ENCODE data around the gene HOXA13.

HOXA13 gene

DNA sequence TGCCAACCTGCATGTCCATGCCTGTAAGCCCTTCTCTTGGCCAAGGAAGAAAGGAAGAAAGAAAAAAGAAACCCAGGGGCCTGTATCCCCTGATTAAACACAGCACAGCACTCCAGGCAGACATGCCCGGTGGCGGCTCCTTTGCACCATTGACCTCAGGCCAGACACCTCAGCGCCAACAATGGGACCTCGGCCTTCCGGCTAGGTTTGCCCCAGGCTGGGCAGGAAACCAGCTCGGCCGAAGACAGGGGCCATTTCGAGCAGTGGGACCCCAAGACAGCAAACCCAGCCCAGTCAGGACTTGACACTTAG lies 28.6 kb downstream of the HOXA13 start:
- DNase-seq (ENCODE audit: low spot score): no peak

DNA sequence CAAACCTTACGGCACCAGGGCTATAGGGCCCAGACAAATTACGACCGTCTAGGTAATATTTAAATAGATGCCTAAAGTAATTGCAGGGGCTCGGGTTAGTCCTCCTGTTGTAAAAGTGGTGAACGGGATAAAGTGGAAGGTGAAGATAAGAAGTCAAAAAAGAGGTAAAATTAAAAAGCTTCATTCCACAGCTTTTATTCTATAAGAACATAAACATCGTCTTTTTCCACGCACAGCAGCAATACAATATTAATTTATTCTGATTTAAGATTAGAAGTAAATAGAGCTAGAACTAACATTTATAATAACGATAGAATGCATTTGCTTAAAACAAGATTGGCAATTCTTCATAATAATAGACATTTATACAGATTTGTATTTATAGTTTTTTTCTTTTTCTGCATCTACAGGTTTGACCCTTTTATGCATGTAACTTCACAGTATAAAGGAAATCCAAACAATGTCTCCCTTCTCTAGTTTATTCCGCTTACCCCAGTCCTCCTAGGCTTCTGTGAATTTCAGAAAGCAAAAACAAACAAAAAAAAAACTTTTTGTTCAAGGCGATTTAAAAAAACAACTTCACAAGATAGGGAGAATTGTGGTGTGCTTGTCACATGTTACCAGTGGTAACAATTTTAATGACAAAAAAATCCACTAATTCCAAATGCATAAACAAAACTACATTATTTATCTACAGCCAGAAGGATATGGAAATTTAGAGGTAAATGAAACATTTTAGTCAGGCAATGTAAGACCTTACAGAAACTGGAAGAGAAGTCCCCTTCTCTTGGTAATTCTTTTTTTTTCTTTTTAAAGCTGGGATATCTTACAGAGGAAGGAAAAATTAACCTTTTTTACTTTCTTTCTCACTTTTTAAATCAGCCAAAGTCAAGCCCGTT lies 29.2 kb downstream of the HOXA13 start:
- DNase-seq (ENCODE audit: low spot score): no peak

DNA sequence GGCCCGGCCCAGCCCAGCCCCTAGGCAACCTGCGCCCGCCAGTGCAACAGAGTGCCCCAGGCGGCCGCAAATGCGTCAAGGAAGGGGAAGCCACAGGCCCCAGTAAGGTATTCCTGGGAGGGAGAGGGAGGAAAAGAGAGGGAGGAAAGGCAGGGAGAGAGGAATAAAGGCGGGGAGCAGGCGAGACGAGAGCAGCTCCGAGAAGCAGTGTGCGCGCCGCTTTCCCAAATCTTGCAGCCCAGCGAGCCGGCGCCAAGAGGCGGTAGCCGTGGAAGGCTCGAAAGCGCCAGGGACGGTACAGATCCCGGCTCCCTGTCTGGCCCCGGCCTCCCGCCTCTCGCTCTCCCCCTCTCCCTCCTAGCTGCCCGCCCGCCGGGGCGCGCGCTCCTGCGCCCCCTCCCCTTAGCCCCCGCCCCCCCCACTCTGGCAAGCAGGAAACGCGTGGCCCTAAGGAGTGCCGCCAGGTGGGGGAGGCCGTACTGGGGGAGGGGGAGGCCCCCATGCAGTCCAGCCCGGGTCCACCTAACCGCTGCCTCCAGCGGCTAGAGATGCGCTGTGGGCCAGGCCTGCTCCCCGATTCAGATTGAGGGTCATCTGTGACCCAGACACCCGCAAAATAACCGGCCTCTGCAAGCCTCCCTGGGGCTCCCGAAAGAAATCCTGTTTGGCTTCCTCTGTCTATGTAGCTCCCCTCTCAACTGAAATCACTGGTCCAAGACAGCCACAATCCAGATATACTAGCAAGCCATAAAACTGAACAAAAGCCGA lies 30.0 kb downstream of the HOXA13 start:
- no peak for DNase-seq (ENCODE audit: low spot score)

DNA sequence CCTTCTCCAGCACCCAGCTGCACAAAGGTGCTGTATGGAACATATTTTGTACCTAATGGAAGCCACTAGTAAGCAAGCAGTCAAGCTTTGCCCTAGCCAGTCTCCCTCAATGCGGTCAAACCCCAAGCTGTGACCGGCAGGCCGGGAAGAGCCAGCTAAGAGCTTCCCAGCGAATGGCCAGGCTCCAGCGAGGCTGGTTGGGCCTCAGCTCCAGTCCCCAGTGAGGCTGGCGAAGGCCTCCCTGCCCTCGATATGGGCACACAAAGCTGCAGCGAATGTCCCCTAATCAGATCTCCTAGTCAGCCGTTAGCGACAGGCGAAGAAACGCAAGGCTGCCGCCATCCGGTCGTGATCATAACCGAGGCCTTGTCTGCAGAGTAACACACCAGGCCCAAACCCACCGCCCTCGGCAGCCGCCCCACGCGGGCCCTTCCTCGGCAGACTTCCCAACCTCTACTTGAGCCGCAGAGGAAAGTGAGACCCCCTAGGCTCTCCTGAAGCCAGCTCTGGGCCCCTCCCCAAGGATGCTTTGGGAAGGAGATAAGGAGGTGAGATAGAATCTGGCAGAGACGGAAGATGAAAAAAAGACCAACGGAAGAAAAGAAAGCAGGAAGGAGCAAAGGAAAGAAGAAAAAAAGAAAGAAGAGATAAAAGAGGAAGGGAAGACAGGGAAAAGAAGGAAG lies 31.5 kb downstream of the HOXA13 start:
- no peak for DNase-seq (ENCODE audit: low spot score)

DNA sequence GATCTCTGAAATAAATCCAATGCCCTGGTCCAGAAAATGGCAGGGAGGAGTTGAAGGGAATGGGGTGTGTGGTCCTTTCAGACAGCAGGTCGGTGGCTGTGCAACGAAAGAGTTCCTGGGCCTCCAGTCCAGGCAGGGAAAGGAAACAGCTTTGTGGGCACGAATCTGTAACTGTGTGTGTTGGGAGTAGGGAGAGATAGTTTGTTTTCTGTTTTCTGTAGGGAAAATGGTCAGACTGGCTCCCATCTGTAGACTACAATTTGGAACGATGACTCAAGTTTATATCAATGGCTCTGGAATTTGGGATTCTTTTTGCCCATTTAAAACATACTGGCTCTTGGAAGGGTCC lies 32.0 kb downstream of the HOXA13 start:
- DNase-seq (ENCODE audit: low spot score): no peak

DNA sequence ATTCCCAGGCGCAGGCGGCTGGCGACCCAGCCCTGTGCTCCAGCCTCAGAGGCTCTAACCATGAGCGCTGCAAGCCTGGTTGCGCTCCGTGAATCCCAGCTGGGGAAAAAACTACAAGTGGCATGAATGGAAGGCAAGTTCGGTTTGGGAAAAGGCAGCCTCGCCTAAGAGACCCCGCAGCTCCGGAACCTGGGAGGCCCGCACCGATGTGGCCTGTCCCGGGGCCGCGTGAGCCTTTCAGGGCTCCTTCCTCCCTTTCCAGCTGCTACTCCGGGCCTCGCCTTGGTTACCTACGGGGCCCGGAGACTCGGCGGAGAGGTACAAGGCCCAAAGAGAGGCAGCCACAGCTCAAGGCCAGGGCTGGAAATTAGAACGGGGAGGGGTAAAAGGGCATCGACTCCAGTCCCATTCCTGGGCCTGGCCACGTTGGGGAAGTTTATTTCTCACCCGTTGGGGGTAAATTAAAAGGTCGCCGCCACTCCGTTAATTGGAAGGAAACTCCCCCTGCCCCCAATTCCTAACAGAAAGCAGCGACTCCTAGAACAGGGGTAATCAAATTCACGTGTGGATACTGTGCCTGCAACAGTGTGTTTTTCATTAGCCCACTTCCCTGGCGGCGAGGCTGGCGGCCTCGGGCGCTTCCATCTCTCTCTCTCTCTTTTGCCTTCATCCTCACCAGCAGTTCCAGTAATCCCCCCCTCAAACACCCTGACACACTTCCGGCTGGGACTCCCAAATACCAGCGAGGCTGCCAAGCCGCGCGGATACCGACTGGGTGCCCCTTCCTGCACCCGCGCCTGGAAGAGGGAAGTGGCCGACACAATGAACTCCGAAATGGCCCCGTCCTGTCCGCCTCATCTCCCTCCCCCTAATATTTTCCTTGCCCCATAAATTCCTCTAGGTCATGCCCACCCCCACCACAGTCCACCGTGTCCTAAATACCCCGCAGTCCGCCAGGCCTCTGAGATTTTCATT lies 33.1 kb downstream of the HOXA13 start:
- DNase-seq (ENCODE audit: low spot score): no peak

DNA sequence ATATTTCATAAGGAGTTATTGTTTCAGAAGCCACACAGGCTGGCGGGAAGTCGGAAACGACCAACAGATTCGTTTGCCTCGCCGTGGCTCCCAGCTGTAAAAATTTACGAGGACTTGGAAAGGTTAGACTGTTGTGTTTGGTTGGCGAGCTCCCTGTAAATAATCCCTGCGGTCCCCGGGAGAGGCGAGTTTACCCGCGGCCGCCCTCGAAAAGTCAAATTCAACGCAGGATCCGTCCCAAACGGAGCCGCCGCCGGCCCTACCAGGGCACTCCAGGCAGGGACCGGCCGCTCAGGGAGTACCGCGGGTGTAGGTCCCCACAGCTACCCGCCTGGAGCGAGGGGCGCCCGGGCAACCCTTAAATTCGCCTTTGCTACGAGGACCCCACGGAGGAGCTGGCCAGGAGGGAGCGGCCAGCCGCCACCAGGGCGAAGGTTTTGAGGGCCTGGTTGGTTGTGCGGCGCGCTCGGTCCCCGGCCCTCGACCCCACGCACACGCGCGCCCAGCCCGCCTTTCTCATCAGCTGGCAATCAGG lies 33.8 kb downstream of the HOXA13 start:
- no peak for DNase-seq (ENCODE audit: low spot score)

DNA sequence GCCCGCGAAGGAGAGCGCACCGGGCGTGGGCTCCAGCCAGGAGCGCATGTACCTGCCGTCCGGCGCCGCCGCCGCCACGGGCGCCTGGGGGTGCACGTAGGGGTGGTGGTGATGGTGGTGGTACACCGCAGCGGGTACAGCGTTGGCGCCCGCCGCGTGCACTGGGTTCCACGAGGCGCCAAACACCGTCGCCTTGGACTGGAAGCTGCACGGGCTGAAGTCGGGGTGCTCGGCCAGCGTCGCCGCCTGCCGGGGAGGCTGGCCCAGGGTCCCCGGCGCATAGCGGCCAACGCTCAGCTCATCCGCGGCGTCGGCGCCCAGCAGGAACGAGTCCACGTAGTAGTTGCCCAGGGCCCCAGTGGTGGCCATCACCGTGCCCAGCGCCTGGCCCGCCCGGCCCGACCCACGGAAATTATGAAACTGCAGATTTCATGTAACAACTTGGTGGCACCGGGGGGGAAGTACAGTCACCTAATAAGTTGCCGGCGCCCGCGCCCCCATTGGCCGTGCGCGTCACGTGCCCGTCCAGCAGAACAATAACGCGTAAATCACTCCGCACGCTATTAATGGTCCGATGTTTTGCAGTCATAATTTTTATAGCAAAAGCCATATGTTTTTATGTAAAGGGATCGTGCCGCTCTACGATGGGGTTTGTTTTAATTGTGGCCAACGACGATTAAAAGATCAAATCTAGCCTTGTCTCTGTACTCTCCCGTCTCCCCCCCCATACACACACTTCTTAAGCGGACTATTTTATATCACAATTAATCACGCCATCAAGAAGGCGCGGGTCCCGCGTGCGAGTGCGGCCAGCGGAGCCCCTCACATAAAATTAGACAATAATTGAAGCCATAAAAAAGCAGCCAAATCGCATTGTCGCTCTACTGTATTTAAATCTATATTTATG lies 34.5 kb downstream of the HOXA13 start, which contains the start of gene HOXA9:
HOXA9 (minus strand) TSS at position 449 of the 907 bp plus-strand sequence; CDS start at position 369, 80 bp downstream.
- no peak for DNase-seq (ENCODE audit: low spot score)

DNA sequence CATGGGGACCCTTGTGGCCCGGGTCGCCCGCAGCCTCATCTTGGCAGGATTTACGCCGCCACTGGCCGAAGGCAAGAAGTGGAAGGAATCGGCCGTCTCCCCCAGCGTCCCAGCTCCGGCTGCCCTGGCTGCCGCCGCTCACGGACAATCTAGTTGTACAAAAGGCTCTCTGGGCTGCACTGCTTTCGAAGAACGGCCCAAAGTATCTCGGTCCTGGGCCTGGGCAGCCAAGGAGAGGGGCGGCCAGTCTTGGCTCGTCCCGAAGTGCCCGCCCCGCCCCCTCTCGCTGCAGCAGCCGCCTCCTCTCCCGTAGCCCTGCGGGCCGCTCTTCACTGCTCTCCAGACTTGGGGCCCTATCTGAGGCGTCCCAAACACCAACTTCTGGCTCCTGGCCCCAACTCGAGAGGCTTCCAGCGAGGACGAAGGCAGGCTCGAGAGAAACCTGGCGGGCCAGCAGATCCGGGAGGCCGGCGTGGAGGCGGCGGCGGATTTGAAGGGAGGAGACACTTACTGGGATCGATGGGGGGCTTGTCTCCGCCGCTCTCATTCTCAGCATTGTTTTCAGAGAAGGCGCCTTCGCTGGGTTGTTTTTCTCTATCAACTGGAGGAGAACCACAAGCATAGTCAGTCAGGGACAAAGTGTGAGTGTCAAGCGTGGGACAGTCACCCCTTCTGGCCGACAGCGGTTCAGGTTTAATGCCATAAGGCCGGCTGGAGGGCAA lies 35.4 kb downstream of the HOXA13 start:
- no peak for DNase-seq (ENCODE audit: low spot score)

DNA sequence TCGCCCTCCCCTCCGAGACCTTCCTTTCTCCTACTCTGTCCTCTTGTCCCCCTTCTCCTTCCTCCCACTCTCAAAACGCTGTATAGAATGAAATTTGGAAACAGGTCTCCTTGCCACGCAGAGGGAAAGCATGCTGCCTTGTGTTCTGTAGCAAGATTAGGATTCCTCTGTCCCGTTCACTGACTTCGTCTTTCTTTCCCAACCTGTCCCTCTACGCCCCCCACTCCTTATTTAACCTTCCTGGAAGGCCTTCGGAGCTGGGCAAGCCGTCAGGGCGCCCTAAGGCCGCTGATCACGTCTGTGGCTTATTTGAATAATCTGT lies 35.9 kb downstream of the HOXA13 start:
- no peak for DNase-seq (ENCODE audit: low spot score)

DNA sequence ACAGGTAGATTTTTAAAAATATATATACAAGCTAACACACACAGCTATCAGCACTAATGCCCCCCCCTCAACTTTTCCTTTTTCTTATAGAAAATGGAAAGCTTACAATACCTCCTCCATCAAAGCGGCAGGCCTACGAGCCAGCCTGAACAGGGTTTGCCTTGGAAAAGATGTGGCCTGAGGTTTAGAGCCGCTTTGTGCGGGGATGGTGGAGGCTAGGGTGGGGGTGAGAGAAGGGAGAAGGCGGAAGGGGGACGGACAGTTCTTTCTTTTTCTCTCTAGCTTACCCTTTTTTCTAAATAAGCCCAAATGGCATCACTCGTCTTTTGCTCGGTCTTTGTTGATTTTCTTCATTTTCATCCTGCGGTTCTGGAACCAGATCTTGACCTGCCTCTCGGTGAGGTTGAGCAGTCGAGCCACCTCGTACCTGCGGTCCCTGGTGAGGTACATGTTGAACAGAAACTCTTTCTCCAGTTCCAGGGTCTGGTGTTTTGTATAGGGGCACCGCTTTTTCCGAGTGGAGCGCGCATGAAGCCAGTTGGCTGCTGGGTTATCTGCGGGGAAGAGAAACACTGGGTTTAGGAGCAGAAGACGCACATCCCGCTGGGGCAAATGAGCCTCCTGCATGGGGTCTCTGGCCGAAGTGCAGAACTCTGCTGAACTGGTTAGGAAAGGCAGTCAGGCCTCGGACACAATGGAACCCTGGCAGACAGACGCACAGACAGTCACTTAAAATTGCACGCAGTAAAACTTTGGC lies 36.4 kb downstream of the HOXA13 start:
- DNase-seq (ENCODE audit: low spot score): no peak

DNA sequence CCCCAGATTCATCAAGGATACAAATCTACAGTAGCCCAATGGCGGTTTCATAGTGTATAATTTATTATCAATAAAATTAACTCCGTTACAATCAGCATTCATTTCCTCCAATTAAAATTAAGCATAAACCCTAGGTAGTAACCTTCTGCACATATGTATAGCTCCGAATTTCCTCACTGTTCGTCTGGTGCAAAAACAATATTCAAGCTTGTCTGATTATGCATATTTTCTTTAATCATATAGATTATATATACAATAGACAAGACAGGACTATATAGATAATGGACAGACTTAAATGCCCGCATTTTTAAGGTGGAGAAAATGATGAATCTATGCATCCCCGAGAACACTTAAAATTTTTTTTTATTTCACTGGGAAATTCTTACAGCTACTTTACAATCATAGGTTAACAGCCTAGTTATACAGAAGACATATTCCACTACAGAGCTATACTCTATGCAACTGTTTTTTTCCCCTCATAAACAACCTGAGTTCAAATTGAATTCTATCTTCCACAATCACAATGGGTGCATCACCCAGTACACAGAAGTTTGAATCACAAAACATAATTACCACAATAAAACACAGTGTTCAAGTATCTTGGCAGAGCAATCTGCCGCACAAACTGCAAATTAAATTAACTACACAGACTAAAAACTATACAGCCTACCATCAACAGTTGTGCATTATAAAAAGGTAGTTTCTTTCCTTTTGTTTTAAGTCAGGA lies 37.2 kb downstream of the HOXA13 start:
- no peak for DNase-seq (ENCODE audit: low spot score)

DNA sequence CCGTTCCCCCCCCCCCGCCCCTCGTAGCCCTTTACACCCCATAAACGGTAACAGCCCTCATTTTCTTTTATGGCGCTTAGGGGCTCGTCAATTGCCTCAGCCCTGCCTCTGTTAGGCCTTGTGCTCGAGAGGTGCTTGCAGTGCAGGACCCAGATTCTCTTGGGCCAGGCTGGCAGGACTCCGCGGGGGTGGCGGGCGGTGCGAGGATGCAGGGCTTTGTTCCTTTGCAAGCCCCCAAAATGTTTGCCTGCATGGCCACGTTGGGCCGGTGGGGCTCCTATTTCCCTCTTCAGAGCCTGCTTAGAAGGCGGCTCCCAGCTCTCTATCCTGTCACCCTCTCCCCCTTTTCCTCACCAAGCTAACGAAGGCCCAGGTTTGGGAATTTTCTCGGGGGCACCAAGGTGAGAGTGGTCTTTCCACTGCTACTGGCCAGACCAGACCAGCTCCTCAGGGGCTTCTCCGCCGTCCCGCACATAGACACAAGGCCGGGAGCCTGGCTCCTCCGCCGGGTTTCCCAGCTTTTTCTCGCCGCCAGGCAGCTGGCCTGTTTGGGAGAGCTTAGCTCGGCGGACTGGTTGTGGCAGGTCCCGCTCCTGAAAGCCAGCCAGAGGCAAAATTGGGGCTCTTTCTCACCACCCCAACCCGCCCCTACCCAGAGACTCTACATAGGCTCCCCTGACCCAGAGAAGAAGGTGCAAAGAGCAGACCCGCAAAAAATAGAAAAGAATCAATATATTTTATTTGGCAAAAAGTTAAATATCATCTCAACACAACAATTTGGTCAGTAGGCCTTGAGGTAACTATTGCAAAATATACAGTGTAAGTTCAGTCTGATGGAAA lies 38.0 kb downstream of the HOXA13 start:
- DNase-seq (ENCODE audit: low spot score): no peak

DNA sequence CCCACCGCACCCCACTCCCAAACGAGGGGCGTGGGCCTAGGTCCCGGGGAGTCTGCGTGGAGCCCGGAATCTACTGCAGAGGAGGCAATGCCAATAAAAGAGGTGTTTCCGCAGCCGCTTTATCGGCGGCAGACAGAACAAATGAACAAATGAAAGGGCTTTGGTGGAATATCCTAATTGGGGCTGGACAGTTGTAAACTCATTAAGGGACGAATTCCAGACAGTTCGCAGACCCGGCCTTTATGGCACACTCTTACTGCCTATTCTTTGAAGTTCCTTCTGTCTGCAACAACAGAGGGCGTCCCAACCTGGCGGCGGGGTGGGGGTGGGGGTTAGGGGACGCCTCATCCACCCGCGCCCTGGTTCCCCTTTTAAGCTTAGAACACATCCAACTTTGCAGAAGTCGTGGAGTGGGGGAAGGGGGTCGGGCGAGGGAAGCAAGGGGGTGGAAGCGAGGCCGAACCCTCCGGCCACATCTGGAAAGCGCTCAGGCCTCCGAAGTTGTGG lies 38.6 kb downstream of the HOXA13 start:
- no peak for DNase-seq (ENCODE audit: low spot score)

DNA sequence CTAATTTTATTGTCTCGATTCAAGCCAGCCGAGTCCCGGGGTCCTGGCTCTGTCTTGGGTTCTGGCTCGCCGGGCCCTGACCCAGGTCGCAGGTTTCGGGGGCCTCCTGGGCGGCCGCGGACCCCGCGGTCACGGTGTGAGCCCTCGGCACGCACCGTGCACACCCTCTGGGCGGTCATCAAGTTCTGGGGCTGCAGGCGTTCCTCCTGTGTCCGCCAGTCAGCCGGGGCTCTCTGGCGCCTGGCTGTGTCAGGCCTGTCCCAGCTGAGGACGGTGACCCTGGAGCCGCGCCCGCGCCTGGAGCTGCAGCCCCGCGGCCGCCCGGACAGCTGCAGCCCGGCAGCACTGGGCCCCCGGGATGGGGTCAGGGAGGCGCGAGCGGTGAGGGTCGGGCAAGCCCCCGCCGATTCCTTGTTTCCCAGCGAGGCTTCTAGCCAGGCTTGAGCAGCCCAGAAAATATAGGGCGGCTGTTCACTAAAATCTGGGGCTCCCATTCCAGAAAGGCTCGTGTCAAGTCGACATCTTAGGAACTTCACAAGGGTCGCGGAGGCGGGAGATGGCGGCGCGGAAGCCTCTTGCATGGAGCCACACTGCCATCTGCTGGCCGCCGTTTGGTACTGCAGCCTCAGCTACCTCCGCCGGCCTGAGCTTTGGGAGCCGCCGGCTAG lies 39.2 kb downstream of the HOXA13 start:
- DNase-seq (ENCODE audit: low spot score): peak; percentile 78

DNA sequence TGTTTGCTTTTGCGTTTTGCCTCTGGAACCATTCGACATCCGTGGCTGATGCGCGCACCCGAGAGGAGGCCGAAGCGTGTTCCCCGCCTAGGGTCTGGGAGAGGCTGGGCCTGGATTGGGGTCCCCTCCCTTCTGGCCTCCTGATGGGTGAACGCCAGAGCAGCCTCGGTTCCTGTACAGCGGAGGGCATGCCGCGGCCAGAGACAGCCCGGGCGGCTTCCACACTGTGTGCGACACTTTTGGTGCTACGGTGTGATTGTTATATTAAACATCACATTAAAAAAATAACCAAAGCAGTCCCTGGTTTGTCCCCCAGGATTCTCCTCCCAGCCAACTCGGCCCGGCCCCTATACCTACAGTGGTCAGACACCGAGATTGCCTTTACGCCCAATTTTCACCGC lies 39.7 kb downstream of the HOXA13 start:
- no peak for DNase-seq (ENCODE audit: low spot score)
